Activated CD8-positive, alpha-beta T cell treated with anti-CD3 and anti-CD28 coated beads for 36 hours (primary cell): ENCODE data around the gene SAP130. TPM values are rescaled to one million over a fixed set of nuclear protein-coding genes. Genes with fewer than 3 reads are reported as not detected.

Source experiments
- ATAC-seq: fragments of 200-7000 bp; cut with Tn5 transposase; one replicate; pipeline ENCODE4 v1.10.0; 2021; ENCODE audit warnings: mild to moderate bottlenecking, moderate library complexity
- CTCF ChIA-PET: fragments of 350-600 bp; sonication (Branson Sonifier 250); formaldehyde crosslinking; loops from one replicate; lab custom pipeline; 2021; ENCODE audit warnings: antibody characterized with exemption; lab: Charles Lee
- POLR2A ChIA-PET: fragments of 350-600 bp; sonication (Branson Sonifier 250); formaldehyde crosslinking; loops from one replicate; lab custom pipeline; 2021; ENCODE audit warnings: antibody characterized with exemption; lab: Charles Lee
- DNase-seq: peaks from one replicate; pipeline ENCODE4 v3.0.0-alpha.2; 2020
- H3K27ac Mint-ChIP-seq: one replicate; pipeline ENCODE4 v1.8.0; 2021; ENCODE audit warnings: mild to moderate bottlenecking, mixed read lengths
- H3K27me3 Mint-ChIP-seq: one replicate; pipeline ENCODE4 v1.8.0; 2021; ENCODE audit warnings: mixed read lengths
- H3K36me3 Mint-ChIP-seq: one replicate; pipeline ENCODE4 v1.8.0; 2021; ENCODE audit warnings: low read depth, mixed read lengths
- H3K4me1 Mint-ChIP-seq: one replicate; pipeline ENCODE4 v1.8.0; 2021; ENCODE audit warnings: low read depth, mixed read lengths
- H3K4me3 Mint-ChIP-seq: one replicate; pipeline ENCODE4 v1.8.0; 2021; ENCODE audit warnings: mild to moderate bottlenecking, moderate library complexity, mixed read lengths
- H3K9me3 Mint-ChIP-seq: one replicate; pipeline ENCODE4 v1.8.0; 2021; ENCODE audit warnings: mixed read lengths
- CTCF ChIP-seq: fragments of 200-600 bp; IDR thresholded peaks from one replicate; pipeline ENCODE4 v1.8.0; 2022; ENCODE audit warnings: antibody characterized with exemption, mild to moderate bottlenecking
- intact Hi-C: fragments of 100-400 bp; cut with micrococcal nuclease; formaldehyde crosslinking; loops from one replicate; pipeline ENCODE4 v1.10.0; 2022
- total RNA-seq, 2 experiments: library from RNA; stranded (reverse); gene quantifications; one replicate each; pipeline ENCODE4 v1.2.3, GENCODE V29; 2021

Gene SAP130
- total RNA-seq, 2 experiments from 2014 or later: 24.4 to 31.9 TPM

GRCh38 chr2:128064353-128064752 is 36.5 kb upstream of the SAP130 start:
- TF ChIP-seq CTCF: no peak
- Mint-ChIP-seq H3K9me3 (no peaks in the 10 kb centered on the region), H3K27me3 (peaks cover 2% of the 10 kb centered on the region), H3K4me1 (no peaks in the 10 kb centered on the region), H3K4me3 (no peak overlapping the region), H3K36me3 (no peaks in the 10 kb centered on the region), H3K27ac (no peak overlapping the region)
- ATAC-seq: no peak
- intact Hi-C loops: loop anchor here (10.0 kb wide), 1 partner anchor 170 kb away; no protein-coding TSS in a partner anchor
- POLR2A ChIA-PET: interaction anchor here (0.7 kb wide), 1 partner anchor 50 kb away, joined by 3 read pairs; no protein-coding TSS in a partner anchor
- DNase-seq: no peak
- CTCF ChIA-PET: interaction anchor here (0.6 to 1.6 kb wide), 9 partner anchors 20 to 691 kb away, joined by 3 to 5 read pairs (median 3); no protein-coding TSS in a partner anchor

GRCh38 chr2:128062571-128062970 is 34.7 kb upstream of the SAP130 start:
- intact Hi-C loops: loop anchor here (10.0 kb wide), 1 partner anchor 172 kb away; no protein-coding TSS in a partner anchor
- no peak for TF ChIP-seq CTCF
- H3K9me3 Mint-ChIP-seq: no peaks in the 10 kb centered on the region
- DNase-seq: no peak
- no peak overlapping the region for H3K4me3 Mint-ChIP-seq
- ChIA-PET CTCF (interaction anchor here (1.2 to 2.3 kb wide), 7 partner anchors 10 to 176 kb away, joined by 3 to 10 read pairs (median 4); partner anchors contain the start of gene UGGT1), POLR2A (no interaction called here)
- H3K27me3 Mint-ChIP-seq: peaks cover 2% of the 10 kb centered on the region
- H3K4me1 Mint-ChIP-seq: no peaks in the 10 kb centered on the region
- ATAC-seq: no peak
- no peak overlapping the region for H3K27ac Mint-ChIP-seq
- H3K36me3 Mint-ChIP-seq: no peaks in the 10 kb centered on the region

- H3K36me3 Mint-ChIP-seq: no peaks in the 10 kb centered on the region
- DNase-seq: no peak
- intact Hi-C loops: no loop called here
- H3K4me1 Mint-ChIP-seq: no peaks in the 10 kb centered on the region
- ATAC-seq: no peak
- no peaks in the 10 kb centered on the region for H3K9me3 Mint-ChIP-seq
- no peak overlapping the region for H3K27ac Mint-ChIP-seq
- TF ChIP-seq CTCF: no peak
- no peak overlapping the region for H3K4me3 Mint-ChIP-seq
- peaks cover 4% of the 10 kb centered on the region for H3K27me3 Mint-ChIP-seq
- POLR2A ChIA-PET: interaction anchor here (0.6 kb wide), 1 partner anchor 330 kb away, joined by 3 read pairs; no protein-coding TSS in a partner anchor
- CTCF ChIA-PET: no interaction called here
Measured at GRCh38 chr2:128058114-128058513, 30.3 kb upstream of the SAP130 start.

- ChIA-PET CTCF (no interaction called here), POLR2A (no interaction called here)
- H3K36me3 Mint-ChIP-seq: no peaks in the 10 kb centered on the region
- ATAC-seq: no peak
- intact Hi-C loops: no loop called here
- no peak for DNase-seq
- no peak overlapping the region for H3K4me3 Mint-ChIP-seq
- H3K9me3 Mint-ChIP-seq: no peaks in the 10 kb centered on the region
- no peaks in the 10 kb centered on the region for H3K4me1 Mint-ChIP-seq
- H3K27ac Mint-ChIP-seq: no peak overlapping the region
- peaks cover 7% of the 10 kb centered on the region for H3K27me3 Mint-ChIP-seq
- no peak for TF ChIP-seq CTCF
Measured at GRCh38 chr2:128057334-128057733, 29.5 kb upstream of the SAP130 start.

GRCh38 chr2:128054104-128054885 is 26.4 kb upstream of the SAP130 start:
- H3K27ac Mint-ChIP-seq: no peak overlapping the region
- POLR2A ChIA-PET: interaction anchor here (1.4 kb wide), 1 partner anchor 12 kb away, joined by 4 read pairs; no protein-coding TSS in a partner anchor
- no peaks in the 10 kb centered on the region for H3K4me1 Mint-ChIP-seq
- H3K9me3 Mint-ChIP-seq: peaks cover 10% of the 10 kb centered on the region
- no peak for ATAC-seq
- CTCF ChIA-PET: no interaction called here
- H3K27me3 Mint-ChIP-seq: peaks cover 22% of the 10 kb centered on the region
- no peak for DNase-seq
- peaks cover 5% of the 10 kb centered on the region for H3K36me3 Mint-ChIP-seq
- intact Hi-C loops: no loop called here
- H3K4me3 Mint-ChIP-seq: no peak overlapping the region
- no peak for TF ChIP-seq CTCF
